ENCODE results near the gene NOM1. TPM values are rescaled to one million over a fixed set of nuclear protein-coding genes. Genes with fewer than 3 reads are reported as not detected.

Gene NOM1
- total RNA-seq, 4 donors from 2014 or later: 18.8 to 51.5 (median 31.8) TPM

DNA sequence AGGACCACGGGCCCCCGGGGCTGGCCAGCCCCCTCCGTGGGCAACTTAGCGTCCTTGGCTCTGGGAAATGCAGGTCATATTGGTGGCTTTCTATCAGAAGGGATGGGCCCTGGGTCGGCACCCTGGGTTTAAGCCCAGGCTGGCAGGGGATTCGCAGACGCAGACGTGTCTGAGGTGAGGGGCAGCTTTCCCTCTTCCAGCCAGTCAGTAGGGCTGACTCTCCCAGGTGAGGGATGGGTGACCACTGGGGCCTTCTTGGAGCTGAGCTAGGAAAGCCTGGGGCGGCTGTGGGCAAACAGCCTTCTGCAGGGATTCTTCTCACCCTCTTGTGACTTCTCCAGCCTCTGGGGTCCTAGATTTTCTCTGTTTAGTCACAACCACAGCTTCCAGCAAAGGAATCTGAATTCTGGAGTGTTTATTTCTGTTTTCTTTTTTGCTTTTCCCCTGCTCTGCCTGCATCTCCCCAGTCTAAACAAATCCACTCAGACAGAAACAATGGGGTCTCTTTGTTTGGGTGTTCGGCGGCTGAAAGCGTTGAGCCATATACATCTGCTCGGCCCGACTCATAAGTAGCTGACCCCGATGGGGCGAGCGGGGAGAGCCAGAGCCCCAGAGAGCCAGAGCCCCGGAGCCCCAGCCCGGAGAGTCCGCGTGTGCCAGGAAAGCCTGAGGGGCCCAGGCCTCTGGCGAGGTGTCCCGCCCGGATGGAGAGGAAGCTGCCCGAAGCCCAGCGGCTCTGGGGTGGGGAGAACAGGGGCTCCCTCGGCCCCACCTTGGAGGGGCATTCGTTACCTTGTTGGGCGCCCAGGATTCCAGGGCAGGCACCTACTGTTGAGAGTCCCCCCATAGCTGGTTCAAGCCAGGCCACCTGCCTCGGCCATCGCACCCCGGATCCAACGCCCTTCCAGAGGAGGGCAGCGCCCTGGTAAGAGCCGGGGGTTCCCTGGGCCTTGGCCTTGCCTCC, 59.0 kb downstream of the NOM1 start:
- Histone ChIP-seq H3K9me3 (no peaks in the 10 kb centered on the region), H3K27me3 (peaks cover 98% of the 10 kb centered on the region), H3K4me1 (peaks cover 49% of the 10 kb centered on the region), H3K27ac (no peak overlapping the region), H3K36me3 (no peaks in the 10 kb centered on the region), H3K4me3 (peak overlapping the region; percentile 29)
- TF ChIP-seq, protein P1, sequence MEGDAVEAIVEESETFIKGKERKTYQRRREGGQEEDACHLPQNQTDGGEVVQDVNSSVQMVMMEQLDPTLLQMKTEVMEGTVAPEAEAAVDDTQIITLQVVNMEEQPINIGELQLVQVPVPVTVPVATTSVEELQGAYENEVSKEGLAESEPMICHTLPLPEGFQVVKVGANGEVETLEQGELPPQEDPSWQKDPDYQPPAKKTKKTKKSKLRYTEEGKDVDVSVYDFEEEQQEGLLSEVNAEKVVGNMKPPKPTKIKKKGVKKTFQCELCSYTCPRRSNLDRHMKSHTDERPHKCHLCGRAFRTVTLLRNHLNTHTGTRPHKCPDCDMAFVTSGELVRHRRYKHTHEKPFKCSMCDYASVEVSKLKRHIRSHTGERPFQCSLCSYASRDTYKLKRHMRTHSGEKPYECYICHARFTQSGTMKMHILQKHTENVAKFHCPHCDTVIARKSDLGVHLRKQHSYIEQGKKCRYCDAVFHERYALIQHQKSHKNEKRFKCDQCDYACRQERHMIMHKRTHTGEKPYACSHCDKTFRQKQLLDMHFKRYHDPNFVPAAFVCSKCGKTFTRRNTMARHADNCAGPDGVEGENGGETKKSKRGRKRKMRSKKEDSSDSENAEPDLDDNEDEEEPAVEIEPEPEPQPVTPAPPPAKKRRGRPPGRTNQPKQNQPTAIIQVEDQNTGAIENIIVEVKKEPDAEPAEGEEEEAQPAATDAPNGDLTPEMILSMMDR (IDR thresholded peaks at IDR 0.05): no peak
- no peak for TF ChIP-seq POLR2A (IDR thresholded peaks at IDR 0.05)
- no peak for TF ChIP-seq POLR2AphosphoS5 (IDR thresholded peaks at IDR 0.05)
- peak; percentile 58 to 74 for DNase-seq (ENCODE audit: low spot score in 2 of 2)
- 43% methylated on average over 11 of the region's 35 CpGs for WGBS

DNA sequence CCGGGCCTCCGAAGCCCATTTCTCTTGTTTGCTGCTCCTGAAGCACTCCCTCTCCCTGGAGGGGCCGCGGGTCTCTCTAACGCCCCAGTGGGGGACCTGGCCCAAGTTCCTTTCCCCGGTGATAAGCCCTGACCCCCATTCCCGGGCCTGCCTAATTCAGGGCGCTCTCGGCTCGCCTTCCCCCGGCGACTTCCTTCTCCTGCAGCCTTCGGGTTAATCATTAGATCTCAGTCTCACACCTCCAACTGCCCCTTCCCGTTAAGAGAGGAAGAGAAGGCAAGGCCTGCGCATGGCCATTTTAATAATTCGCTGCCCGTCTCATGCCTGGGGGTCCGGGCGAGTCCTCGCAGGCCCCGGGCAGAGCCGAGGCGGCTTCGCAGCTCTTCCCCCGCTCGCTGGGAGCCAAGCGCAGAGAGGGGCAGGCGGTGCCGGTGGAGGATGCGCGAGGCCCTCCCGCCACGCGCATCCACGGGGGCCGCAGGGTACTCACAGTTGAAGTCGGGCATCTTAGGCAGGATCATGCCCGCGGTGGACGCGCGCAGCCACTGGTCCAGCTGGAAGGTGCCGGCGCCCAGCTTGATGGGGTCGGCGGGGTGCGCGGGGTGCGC, 59.8 kb downstream of the NOM1 start:
- WGBS: 6% methylated on average over 6 of the region's 49 CpGs
- DNase-seq (ENCODE audit: low spot score in 2 of 2): peak; percentile 31 to 72
- peaks cover 41% of the 10 kb centered on the region for H3K4me1 ChIP-seq
- peaks cover 98% of the 10 kb centered on the region for H3K27me3 ChIP-seq
- TF ChIP-seq EP300 (IDR thresholded peaks at IDR 0.05) (no peak), POLR2AphosphoS5 (IDR thresholded peaks at IDR 0.05) (no peak), POLR2A (IDR thresholded peaks at IDR 0.05) (no peak)
- TF ChIP-seq, protein P1 (IDR thresholded peaks at IDR 0.05): no peak
- H3K36me3 ChIP-seq: no peaks in the 10 kb centered on the region
- H3K27ac ChIP-seq: no peak overlapping the region
- peak overlapping the region; percentile 29 for H3K4me3 ChIP-seq
- H3K9me3 ChIP-seq: no peaks in the 10 kb centered on the region

DNA sequence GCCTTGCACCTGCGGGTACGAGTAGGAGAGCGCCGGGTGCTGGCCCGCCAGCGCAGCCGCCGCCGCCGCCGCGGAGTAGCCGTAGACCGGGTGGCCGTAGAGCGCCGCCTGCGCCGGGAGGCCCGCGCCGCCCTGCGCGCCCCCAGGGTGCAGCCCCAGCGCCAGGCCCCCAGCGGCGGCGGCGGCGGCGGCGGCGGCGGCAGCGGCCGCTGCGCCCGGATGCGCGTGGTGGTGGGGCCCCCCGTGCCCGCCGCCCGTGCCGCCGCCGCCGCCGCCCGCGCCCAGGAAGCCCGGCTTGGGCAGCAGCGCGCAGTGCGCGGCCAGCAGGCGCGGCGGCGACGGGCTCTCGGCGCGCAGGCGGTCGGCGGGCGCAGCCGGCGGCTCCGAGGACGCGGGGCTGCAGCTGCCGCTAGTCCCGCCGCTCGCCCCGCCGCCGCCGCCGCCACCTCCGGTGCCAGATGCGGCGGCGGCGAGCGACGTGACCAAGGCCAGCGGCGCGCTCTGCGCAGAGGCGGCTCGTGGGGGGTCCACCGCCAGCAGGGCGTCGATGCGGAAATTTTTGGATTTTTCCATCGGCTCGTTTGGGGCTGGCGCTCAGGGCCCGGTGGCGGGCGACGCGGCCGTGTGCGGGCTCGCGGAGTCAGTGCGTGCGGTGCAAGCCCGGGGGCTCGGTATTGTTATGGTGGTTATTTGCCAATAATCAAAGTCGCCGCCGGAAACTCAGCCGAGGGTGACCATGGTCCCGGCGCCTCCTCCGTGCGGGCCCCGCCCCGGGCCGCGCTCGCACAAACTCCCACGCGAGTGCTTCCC, 60.5 kb downstream of the NOM1 start:
- 0% methylated on average over 12 of the region's 130 CpGs for whole genome bisulfite sequencing
- H3K9me3 ChIP-seq: no peaks in the 10 kb centered on the region
- peak overlapping the region; percentile 60 for H3K4me3 ChIP-seq
- no peak overlapping the region for H3K27ac ChIP-seq
- H3K36me3 ChIP-seq: no peaks in the 10 kb centered on the region
- peaks cover 34% of the 10 kb centered on the region for H3K4me1 ChIP-seq
- TF ChIP-seq POLR2AphosphoS5 (IDR thresholded peaks at IDR 0.05) (no peak), EP300 (IDR thresholded peaks at IDR 0.05) (no peak), POLR2A (IDR thresholded peaks at IDR 0.05) (no peak)
- TF ChIP-seq, protein P1 (IDR thresholded peaks at IDR 0.05): no peak
- DNase-seq (ENCODE audit: low spot score in 2 of 2): peak in 1 of 2 donors; percentile 47
- H3K27me3 ChIP-seq: peaks cover 98% of the 10 kb centered on the region

DNA sequence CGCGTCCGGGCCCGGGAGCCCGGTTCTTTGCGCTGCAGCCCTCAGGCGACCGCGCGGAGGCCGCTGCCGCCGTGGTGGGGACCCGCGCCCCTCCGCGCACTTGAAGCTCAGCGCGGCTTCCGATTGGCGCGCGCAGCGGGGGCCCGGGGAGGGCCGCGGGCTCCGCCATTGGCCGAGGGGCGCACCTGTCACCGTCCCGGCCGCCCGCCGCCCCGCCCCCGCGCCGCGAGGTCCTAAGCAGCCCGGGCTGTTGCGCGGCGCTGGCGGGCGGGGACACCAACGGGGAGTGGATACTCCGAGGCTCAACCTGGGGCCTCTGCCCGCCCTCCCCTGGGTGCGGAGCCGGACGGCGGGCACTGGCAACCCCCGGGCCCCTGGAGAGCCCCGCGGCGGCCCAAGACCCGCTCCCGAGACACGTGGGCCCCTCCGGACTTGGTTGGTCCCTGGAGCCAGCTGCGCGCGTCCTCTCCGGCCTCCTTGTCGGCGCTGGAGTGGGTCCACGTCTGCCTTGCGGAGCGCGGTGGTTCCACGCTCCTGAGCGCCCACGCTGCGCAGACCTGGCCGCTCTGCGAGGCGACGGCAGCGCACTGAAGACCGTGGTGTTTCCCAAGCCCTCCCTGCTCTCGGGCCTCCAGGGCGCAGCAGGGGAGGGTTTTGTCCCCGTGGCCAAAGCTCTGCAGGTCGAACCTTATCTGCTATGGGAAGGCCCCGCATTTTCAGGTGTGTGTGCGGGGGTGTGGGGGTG, 61.2 kb downstream of the NOM1 start, which contains the start of gene MNX1:
MNX1 (minus strand) TSS at position 76 of the 745 bp plus-strand sequence. CDS start 313 bp downstream, outside the sequence.
- no CpG with 5 or more reads among the region's 87 CpGs for WGBS
- TF ChIP-seq EP300 (IDR thresholded peaks at IDR 0.05) (no peak), POLR2A (IDR thresholded peaks at IDR 0.05) (no peak), POLR2AphosphoS5 (IDR thresholded peaks at IDR 0.05) (no peak)
- TF ChIP-seq, protein P1 (IDR thresholded peaks at IDR 0.05): no peak
- Histone ChIP-seq H3K36me3 (no peaks in the 10 kb centered on the region), H3K27me3 (peaks cover 98% of the 10 kb centered on the region), H3K4me3 (peak within 1 kb of the TSS; percentile 60), H3K27ac (no peak within 1 kb of the TSS), H3K9me3 (no peaks in the 10 kb centered on the region), H3K4me1 (peaks cover 27% of the 10 kb centered on the region)
- DNase-seq (ENCODE audit: low spot score in 2 of 2): peak; percentile 62 to 70

Measured in suprapubic skin (tissue), 4 donors.